ENCODE data around the gene SIGLEC15. TPM values are rescaled to one million over a fixed set of nuclear protein-coding genes. Genes with fewer than 3 reads are reported as not detected.
A peak's percentile ranks its signal among the peaks of the same experiment; 100 is the strongest.

SIGLEC15 gene
- total RNA-seq, 1 experiment from 2014 or later, result 0.92 TPM

DNA sequence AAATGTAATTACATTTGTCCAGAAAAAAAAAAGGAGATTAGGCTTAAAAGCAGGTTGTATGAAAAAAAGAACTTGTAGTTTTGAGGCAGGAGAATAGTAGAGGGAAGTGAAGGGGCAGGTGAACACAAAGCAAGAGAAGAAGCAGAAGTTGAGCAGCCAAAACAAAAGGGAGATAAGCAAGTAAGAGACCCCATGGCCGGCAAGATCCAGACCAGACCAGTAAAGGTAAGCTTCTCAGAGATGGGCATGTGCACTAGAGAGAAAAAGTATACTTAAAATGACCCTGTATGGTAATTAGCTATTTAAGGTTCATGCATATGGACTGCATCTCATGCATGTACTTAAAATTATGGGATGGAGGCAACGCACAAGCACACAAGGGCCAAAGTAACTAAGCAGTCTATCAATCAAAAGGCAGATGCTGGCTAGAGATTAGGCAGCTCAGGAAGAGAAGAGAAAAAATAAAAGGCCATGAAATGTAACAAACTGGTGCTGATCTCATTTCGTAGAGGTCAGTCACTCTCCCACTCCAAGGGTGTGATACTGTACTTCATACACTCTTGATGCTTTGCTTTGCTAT is 9.7 kb downstream of the SIGLEC15 start:
- no peak for DNase-seq (ENCODE audit: low spot score)
- CTCF ChIA-PET, result no interaction called here
- H3K36me3 ChIP-seq (ENCODE audit: insufficient read depth, low read length, poor library complexity, severe bottlenecking), result no peaks in the 10 kb centered on the region
- H3K27me3 ChIP-seq (replicated peaks; ENCODE audit: insufficient read depth, low read depth, low read length, poor library complexity), result peaks cover 61% of the 10 kb centered on the region
- H3K27ac ChIP-seq (ENCODE audit: low read depth, low read length, poor library complexity, severe bottlenecking), result no peak overlapping the region
- H3K4me3 ChIP-seq (ENCODE audit: low read depth, low read length, poor library complexity, severe bottlenecking), result no peak overlapping the region
- POLR2A ChIA-PET (ENCODE audit: low non-redundant PET), result no interaction called here
- no peak for TF ChIP-seq EZH2 (IDR thresholded peaks at IDR 0.05; ENCODE audit: borderline replicate concordance, low read depth, low read length, poor library complexity, severe bottlenecking)
- TF ChIP-seq, protein P1, sequence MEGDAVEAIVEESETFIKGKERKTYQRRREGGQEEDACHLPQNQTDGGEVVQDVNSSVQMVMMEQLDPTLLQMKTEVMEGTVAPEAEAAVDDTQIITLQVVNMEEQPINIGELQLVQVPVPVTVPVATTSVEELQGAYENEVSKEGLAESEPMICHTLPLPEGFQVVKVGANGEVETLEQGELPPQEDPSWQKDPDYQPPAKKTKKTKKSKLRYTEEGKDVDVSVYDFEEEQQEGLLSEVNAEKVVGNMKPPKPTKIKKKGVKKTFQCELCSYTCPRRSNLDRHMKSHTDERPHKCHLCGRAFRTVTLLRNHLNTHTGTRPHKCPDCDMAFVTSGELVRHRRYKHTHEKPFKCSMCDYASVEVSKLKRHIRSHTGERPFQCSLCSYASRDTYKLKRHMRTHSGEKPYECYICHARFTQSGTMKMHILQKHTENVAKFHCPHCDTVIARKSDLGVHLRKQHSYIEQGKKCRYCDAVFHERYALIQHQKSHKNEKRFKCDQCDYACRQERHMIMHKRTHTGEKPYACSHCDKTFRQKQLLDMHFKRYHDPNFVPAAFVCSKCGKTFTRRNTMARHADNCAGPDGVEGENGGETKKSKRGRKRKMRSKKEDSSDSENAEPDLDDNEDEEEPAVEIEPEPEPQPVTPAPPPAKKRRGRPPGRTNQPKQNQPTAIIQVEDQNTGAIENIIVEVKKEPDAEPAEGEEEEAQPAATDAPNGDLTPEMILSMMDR (conservative IDR thresholded peaks at IDR 0.05; ENCODE audit: low read depth, low read length), result no peak
- H3K4me1 ChIP-seq (ENCODE audit: insufficient read depth, low read length, poor library complexity, severe bottlenecking), result no peaks in the 10 kb centered on the region
- intact Hi-C loops (cut with micrococcal nuclease; ENCODE audit: unreplicated experiment), result no loop called here
- no TSS peak for BruUV-seq (replicated peaks)
- H3K9me3 ChIP-seq (ENCODE audit: low read depth, low read length, poor library complexity, severe bottlenecking), result no peaks in the 10 kb centered on the region

DNA sequence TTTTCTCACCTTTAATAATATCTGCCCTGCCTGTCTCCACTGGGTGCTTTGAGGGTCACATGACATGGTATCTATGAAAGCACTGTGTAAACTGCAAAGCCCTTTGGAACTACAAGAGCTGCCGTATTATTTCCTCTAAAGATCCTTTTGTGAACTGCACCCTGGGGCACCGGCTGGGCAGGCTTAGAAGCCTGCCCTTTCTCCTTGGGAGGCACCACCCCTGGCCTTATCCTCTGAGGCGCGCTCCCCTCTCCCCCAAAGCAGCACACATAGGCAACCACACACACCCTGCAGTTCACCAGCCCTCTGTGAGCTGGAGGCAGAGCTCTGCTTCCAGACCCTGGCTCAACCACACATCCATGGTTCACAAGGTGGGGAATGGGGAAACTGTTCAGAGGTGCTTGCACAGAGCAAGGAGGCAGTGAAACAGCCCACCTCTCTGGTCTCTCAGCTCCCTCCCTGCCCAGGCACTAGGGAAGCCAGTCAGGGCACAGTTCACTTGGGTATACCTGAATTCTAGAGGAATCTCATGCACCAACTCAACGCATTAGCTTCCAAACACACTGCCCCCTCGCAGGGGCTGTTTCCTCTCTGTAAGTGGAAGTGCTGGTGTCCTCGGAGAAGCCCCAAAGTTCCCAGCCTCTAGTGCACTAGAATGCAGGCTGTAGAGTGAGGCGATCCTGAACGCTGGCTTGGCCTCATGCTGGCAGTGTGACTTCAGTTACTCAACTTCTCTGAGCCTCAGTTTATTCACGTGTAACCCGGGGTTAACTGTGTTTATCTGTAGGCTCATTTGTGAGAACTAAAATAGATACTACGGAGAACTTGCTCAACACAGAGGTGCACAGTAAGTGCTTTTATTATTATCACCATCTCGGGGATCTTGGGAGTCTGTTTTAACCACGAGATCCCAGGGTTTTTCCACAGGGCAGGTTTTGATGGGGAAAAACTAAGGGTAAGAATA is 11.0 kb downstream of the SIGLEC15 start:
- Histone ChIP-seq H3K27me3 (replicated peaks; ENCODE audit: insufficient read depth, low read depth, low read length, poor library complexity) (peaks cover 63% of the 10 kb centered on the region), H3K36me3 (ENCODE audit: insufficient read depth, low read length, poor library complexity, severe bottlenecking) (no peaks in the 10 kb centered on the region), H3K27ac (ENCODE audit: low read depth, low read length, poor library complexity, severe bottlenecking) (no peak overlapping the region), H3K4me3 (ENCODE audit: low read depth, low read length, poor library complexity, severe bottlenecking) (no peak overlapping the region), H3K4me1 (ENCODE audit: insufficient read depth, low read length, poor library complexity, severe bottlenecking) (no peaks in the 10 kb centered on the region), H3K9me3 (ENCODE audit: low read depth, low read length, poor library complexity, severe bottlenecking) (no peaks in the 10 kb centered on the region)
- no TSS peak for BruUV-seq (replicated peaks)
- TF ChIP-seq, protein P1 (conservative IDR thresholded peaks at IDR 0.05; ENCODE audit: low read depth, low read length), result no peak
- TF ChIP-seq EZH2 (IDR thresholded peaks at IDR 0.05; ENCODE audit: borderline replicate concordance, low read depth, low read length, poor library complexity, severe bottlenecking), result no peak
- intact Hi-C loops (cut with micrococcal nuclease; ENCODE audit: unreplicated experiment), result no loop called here
- ChIA-PET CTCF (no interaction called here), POLR2A (ENCODE audit: low non-redundant PET) (no interaction called here)
- DNase-seq (ENCODE audit: low spot score), result no peak

DNA sequence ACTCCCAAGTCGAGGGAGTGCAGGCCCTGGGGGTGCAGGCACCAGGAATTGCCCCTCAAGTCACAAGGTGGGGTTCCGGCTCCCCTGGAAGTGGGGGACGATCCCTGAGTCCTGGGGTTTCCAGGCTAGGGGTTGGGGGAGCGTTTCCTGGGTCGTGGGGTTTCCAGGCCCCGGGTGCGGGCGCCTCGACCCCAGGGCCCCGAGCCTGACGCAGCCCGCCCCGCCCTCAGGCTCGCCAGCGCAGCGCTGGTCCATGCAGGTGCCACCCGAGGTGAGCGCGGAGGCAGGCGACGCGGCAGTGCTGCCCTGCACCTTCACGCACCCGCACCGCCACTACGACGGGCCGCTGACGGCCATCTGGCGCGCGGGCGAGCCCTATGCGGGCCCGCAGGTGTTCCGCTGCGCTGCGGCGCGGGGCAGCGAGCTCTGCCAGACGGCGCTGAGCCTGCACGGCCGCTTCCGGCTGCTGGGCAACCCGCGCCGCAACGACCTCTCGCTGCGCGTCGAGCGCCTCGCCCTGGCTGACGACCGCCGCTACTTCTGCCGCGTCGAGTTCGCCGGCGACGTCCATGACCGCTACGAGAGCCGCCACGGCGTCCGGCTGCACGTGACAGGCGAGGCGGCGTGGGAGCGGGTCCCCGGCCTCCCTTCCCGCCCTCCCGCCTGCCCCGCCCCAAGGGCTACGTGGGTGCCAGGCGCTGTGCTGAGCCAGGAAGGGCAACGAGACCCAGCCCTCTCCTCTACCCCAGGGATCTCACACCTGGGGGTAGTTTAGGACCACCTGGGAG is 12.0 kb downstream of the SIGLEC15 start:
- Histone ChIP-seq H3K4me1 (ENCODE audit: insufficient read depth, low read length, poor library complexity, severe bottlenecking) (no peaks in the 10 kb centered on the region), H3K27me3 (replicated peaks; ENCODE audit: insufficient read depth, low read depth, low read length, poor library complexity) (peaks cover 63% of the 10 kb centered on the region), H3K4me3 (ENCODE audit: low read depth, low read length, poor library complexity, severe bottlenecking) (peak overlapping the region; percentile 15), H3K36me3 (ENCODE audit: insufficient read depth, low read length, poor library complexity, severe bottlenecking) (no peaks in the 10 kb centered on the region), H3K27ac (ENCODE audit: low read depth, low read length, poor library complexity, severe bottlenecking) (no peak overlapping the region), H3K9me3 (ENCODE audit: low read depth, low read length, poor library complexity, severe bottlenecking) (no peaks in the 10 kb centered on the region)
- peak; percentile 53 for DNase-seq (ENCODE audit: low spot score)
- intact Hi-C loops (cut with micrococcal nuclease; ENCODE audit: unreplicated experiment), result loop anchor here (2.0 kb wide), 2 partner anchors 115 to 145 kb away; no protein-coding TSS in a partner anchor
- BruUV-seq (replicated peaks), result no TSS peak
- TF ChIP-seq, protein P1 (conservative IDR thresholded peaks at IDR 0.05; ENCODE audit: low read depth, low read length), result 0 out of 2 replicates have a peak, but pooled peaks have one; percentile 23
- peak; percentile 20 for TF ChIP-seq EZH2 (IDR thresholded peaks at IDR 0.05; ENCODE audit: borderline replicate concordance, low read depth, low read length, poor library complexity, severe bottlenecking)
- CTCF ChIA-PET, result no interaction called here
- POLR2A ChIA-PET (ENCODE audit: low non-redundant PET), result no interaction called here

Measured in A673 (cell line).